Measurements from ENCODE around the gene PACSIN3.
A peak's percentile ranks its signal among the peaks of the same experiment; 100 is the strongest.

Gene PACSIN3

DNA sequence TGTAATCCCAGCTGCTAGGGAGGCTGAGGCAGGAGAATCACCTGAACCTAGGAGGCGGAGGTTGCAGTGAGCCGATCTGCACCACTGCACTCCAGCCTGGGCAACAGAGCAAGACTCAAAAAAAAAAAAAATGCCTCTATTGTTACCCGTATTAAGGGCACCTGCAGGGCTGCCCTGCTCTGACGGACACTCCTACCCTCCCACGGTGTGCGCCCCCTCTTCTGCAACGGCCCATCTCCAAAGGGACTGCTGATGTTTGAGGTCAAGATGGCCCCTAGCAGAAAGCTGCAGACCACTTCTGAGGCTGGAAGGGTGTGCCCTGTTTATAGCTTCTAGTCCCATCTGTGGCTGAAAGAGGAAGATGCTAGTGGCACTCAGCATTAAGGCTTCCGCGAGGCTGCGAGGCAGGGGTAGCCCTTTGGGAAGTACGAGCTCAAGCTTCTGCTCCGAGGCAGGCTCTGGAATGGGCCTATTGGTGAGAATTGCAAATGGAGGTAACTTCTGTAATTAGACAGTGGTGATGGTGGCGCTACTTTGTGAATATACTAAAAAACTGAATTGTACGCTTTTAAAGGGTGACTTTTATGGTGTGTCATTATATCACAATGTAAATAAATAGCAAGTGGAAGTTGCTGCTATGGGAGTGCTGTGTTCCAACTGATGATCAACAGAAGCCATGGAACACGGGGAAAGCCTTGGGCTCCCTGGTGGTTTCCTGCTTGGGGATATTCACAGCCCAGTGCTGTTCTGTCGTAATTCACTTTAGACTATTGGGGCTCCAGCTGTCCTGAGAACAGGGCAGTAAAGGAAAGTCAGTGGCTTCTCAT is 33.9 kb downstream of the PACSIN3 start:
- Histone ChIP-seq H3K9me2 (ENCODE audit: low read depth, low read length) (no peaks in the 10 kb centered on the region), H3K4me3 (ENCODE audit: low read depth, low read length, poor library complexity, severe bottlenecking) (peak overlapping the region; percentile 33), H3K4me2 (ENCODE audit: low read length) (peak overlapping the region; percentile 53), H3K4me1 (ENCODE audit: insufficient read depth, low read length, severe bottlenecking) (peaks cover 72% of the 10 kb centered on the region), H3K27me3 (ENCODE audit: insufficient read depth, low read length) (no peaks in the 10 kb centered on the region), H3K27ac (ENCODE audit: low read depth, low read length, poor library complexity, severe bottlenecking) (peak overlapping the region; percentile 89), H3K9ac (ENCODE audit: low read length) (peak overlapping the region; percentile 46; the same call in 1 of the 2 replicates), H3K79me2 (ENCODE audit: insufficient read depth, low read length) (no peaks in the 10 kb centered on the region), H2AFZ (ENCODE audit: low read length) (no peak overlapping the region), H3K36me3 (ENCODE audit: insufficient read depth, low read length) (peaks cover 7% of the 10 kb centered on the region; the same call in 1 of the 2 replicates), H3K9me3 (ENCODE audit: low read length) (no peaks in the 10 kb centered on the region), H3F3A (ENCODE audit: insufficient read depth, low read length) (no peaks in the 10 kb centered on the region), H4K20me1 (ENCODE audit: insufficient read depth, low read length) (no peaks in the 10 kb centered on the region)
- TF ChIP-seq, protein P1, sequence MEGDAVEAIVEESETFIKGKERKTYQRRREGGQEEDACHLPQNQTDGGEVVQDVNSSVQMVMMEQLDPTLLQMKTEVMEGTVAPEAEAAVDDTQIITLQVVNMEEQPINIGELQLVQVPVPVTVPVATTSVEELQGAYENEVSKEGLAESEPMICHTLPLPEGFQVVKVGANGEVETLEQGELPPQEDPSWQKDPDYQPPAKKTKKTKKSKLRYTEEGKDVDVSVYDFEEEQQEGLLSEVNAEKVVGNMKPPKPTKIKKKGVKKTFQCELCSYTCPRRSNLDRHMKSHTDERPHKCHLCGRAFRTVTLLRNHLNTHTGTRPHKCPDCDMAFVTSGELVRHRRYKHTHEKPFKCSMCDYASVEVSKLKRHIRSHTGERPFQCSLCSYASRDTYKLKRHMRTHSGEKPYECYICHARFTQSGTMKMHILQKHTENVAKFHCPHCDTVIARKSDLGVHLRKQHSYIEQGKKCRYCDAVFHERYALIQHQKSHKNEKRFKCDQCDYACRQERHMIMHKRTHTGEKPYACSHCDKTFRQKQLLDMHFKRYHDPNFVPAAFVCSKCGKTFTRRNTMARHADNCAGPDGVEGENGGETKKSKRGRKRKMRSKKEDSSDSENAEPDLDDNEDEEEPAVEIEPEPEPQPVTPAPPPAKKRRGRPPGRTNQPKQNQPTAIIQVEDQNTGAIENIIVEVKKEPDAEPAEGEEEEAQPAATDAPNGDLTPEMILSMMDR (IDR thresholded peaks at IDR 0.05; ENCODE audit: low read length): no peak
- TF ChIP-seq EZH2 (IDR thresholded peaks at IDR 0.05; ENCODE audit: borderline replicate concordance, low read length): no peak

DNA sequence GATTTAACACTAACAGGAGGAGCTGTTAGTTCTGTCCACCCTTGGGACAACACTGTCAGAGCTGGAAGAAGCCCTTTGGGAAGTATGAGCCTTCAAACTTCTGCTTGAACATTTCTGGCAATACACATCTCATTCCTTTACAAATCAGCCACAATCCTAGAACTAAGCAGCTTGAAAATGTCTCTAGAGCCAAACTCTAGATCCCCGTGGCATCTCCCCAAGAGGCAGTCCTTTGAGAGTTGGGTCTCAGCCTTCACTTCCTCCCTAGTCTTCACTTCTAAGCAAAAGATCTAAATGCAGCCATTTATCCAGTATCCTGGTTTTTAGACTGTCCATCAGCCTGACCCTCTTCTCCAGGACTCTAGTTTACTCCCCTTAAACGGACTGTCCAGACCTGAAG is 36.5 kb downstream of the PACSIN3 start:
- Histone ChIP-seq H3K27ac (ENCODE audit: low read depth, low read length, poor library complexity, severe bottlenecking) (peak overlapping the region; percentile 34), H2AFZ (ENCODE audit: low read length) (no peak overlapping the region)
- no peak for TF ChIP-seq EZH2 (IDR thresholded peaks at IDR 0.05; ENCODE audit: borderline replicate concordance, low read length)
- TF ChIP-seq, protein P1 (IDR thresholded peaks at IDR 0.05; ENCODE audit: low read length): no peak

DNA sequence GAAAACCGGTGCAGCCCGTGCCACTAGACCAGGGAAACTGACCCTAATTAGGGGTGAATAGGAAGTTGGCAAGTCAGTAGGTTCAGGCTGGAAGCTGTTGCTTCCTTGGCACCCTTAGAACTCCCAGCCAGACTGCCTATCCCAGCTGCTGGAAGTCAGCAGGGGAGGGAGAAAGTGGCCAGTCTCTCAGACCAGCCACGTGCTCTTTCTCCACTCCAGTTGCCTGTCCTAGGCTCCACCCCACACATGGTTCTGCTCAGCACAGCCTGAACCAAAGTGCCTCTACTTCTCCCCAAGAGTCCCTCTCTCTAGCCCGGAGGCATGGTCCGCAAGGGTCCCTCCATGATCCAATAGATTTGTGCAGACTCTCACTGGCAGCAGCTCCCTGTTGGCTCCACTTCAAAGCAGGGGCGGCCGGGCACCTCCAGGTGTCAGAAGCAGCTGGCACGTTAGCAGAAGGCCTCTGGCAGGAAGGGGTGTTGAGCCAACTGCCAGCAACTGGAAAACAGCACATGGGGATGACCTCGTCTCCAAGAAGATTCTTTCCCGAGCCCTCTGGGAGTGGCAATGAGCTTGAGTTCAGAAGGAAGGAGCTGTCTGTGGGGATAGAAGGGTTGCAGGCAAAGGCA is 37.2 kb downstream of the PACSIN3 start:
- peak overlapping the region; percentile 34 for H3K27ac ChIP-seq (ENCODE audit: low read depth, low read length, poor library complexity, severe bottlenecking)
- H3K9me3 ChIP-seq (ENCODE audit: low read length): no peaks in the 10 kb centered on the region
- TF ChIP-seq, protein P1 (IDR thresholded peaks at IDR 0.05; ENCODE audit: low read length): no peak
- no peak for TF ChIP-seq EZH2 (IDR thresholded peaks at IDR 0.05; ENCODE audit: borderline replicate concordance, low read length)
- H3K9me2 ChIP-seq (ENCODE audit: low read depth, low read length): no peaks in the 10 kb centered on the region
- H2AFZ ChIP-seq (ENCODE audit: low read length): no peak overlapping the region
- no peak overlapping the region for H3K4me2 ChIP-seq (ENCODE audit: low read length)
- H3K9ac ChIP-seq (ENCODE audit: low read length): no peak overlapping the region; the same call in 1 of the 2 replicates
- H3K79me2 ChIP-seq (ENCODE audit: insufficient read depth, low read length): no peaks in the 10 kb centered on the region
- H4K20me1 ChIP-seq (ENCODE audit: insufficient read depth, low read length): no peaks in the 10 kb centered on the region
- H3K4me1 ChIP-seq (ENCODE audit: insufficient read depth, low read length, severe bottlenecking): peaks cover 47% of the 10 kb centered on the region
- no peak overlapping the region for H3K4me3 ChIP-seq (ENCODE audit: low read depth, low read length, poor library complexity, severe bottlenecking)
- no peaks in the 10 kb centered on the region for H3F3A ChIP-seq (ENCODE audit: insufficient read depth, low read length)
- no peaks in the 10 kb centered on the region for H3K36me3 ChIP-seq (ENCODE audit: insufficient read depth, low read length)
- H3K27me3 ChIP-seq (ENCODE audit: insufficient read depth, low read length): no peaks in the 10 kb centered on the region

More for the DNA sequence above, 36.5 kb downstream of the PACSIN3 start:
- Histone ChIP-seq H3K36me3 (ENCODE audit: insufficient read depth, low read length) (no peaks in the 10 kb centered on the region), H3K9ac (ENCODE audit: low read length) (no peak overlapping the region; the same call in 1 of the 2 replicates), H3K9me2 (ENCODE audit: low read depth, low read length) (no peaks in the 10 kb centered on the region), H3K27me3 (ENCODE audit: insufficient read depth, low read length) (no peaks in the 10 kb centered on the region), H3K79me2 (ENCODE audit: insufficient read depth, low read length) (no peaks in the 10 kb centered on the region), H3K9me3 (ENCODE audit: low read length) (no peaks in the 10 kb centered on the region), H3K4me3 (ENCODE audit: low read depth, low read length, poor library complexity, severe bottlenecking) (no peak overlapping the region), H4K20me1 (ENCODE audit: insufficient read depth, low read length) (no peaks in the 10 kb centered on the region), H3K4me2 (ENCODE audit: low read length) (no peak overlapping the region), H3K4me1 (ENCODE audit: insufficient read depth, low read length, severe bottlenecking) (peaks cover 55% of the 10 kb centered on the region), H3F3A (ENCODE audit: insufficient read depth, low read length) (no peaks in the 10 kb centered on the region)

Data from OCI-LY1 (cell line).